D341Med (cell line): ENCODE data around the gene DNAAF5.
A peak's percentile ranks its signal among the peaks of the same experiment; 100 is the strongest.

Experiments used
- DNase-seq: peaks from one replicate; pipeline ENCODE4 v3.0.0; 2012; ENCODE audit warnings: low spot score

DNAAF5 gene

DNA sequence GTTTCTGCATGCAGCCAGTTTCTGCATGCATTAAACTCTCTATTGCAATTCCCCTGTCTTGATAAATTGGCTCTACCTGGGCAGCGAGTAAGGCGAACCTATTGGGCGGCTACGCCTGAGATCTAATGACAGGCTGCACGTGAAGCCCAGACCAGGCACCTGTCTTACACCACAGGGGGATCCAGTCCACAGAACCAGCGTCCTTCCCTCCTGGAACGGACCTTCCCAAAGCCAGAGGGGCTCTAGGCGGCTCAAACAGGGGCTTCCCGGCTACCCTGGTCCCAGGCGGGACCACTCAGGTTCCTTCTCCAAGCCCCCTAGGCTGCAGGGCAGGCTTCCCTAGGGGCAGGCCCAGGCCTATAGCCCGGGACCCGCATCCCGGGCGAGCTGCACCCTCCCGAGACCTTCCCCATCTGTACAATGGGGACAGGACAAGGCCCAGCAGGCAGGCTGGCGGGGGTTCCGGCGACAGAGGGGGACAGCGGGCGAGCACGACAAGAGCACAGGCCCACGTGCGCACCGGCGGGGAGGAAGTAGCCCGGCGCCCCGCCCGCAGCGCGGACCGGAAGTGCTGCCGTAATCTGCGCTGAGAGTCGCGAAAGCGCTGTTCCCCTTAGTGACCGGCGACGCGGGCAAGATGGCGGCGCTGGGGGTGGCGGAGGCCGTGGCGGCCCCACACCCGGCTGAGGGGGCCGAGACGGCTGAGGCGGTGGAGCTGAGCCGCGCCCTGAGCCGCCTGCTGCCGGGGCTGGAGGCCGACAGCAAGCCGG is at the start of gene DNAAF5:
TSS of gene DNAAF5 (plus strand) at position 616 of the 770 bp plus-strand sequence. CDS start at position 638, 22 bp downstream.
- DNase-seq = peak; percentile 97

- no peak for DNase-seq
Measured at GRCh38 chr7:676972-677385, 49.5 kb upstream of the DNAAF5 start.

DNA sequence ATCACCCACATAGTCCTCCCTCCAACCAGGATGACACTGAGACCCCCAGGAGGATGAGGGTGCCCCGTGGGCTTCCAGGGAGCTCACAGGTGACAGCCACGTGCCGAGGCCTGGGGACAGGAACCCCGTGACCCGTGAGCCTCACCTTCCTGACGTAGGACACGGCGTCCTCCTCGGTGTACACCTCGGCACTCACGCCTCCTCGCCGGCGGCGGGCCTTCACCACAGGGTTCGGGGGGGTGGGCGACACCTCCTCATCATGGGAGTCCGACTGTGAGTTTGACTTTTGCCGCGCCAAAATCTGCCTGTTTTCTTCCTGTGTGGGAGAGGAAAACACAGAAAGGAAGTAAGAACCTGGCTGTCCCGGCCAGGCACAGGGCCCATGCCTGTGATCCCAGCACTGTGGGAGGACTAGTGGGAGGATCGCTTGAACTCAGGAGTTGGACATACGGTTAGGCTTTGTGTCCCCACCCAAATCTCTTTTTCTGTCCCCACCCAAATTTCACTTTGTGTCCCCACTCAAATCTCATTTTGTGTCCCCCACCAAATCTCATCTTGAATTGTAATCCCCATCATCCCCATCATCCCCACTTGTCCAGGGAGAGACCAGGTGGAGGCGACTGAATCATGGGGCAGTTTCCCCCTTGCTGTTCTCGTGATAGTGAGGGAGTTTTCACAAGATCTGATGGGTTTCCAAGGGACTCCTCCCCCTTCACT is 45.9 kb upstream of the DNAAF5 start:
- DNase-seq = no peak

GRCh38 chr7:681551-682307 is 44.8 kb upstream of the DNAAF5 start:
- no peak for DNase-seq

DNA sequence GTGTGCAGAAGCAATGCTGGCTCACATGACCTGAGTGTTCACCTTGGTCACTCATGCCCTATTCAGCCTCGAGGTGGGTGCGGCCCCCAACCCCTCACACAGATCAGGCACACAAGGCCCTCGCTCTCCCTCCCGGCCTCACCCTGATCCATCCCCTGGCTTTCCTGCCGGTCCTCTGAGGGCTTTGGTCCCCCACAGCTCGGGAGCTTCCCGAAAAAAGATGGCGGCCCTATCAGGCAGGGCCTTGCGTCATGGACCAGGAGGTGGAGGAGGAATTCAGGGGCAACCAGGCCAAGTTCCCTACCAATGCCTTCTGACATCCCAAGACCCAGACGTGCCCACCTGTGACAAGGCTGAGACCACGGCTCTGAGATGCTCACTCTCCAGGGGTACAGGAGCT is 43.7 kb upstream of the DNAAF5 start:
- DNase-seq = no peak

DNA sequence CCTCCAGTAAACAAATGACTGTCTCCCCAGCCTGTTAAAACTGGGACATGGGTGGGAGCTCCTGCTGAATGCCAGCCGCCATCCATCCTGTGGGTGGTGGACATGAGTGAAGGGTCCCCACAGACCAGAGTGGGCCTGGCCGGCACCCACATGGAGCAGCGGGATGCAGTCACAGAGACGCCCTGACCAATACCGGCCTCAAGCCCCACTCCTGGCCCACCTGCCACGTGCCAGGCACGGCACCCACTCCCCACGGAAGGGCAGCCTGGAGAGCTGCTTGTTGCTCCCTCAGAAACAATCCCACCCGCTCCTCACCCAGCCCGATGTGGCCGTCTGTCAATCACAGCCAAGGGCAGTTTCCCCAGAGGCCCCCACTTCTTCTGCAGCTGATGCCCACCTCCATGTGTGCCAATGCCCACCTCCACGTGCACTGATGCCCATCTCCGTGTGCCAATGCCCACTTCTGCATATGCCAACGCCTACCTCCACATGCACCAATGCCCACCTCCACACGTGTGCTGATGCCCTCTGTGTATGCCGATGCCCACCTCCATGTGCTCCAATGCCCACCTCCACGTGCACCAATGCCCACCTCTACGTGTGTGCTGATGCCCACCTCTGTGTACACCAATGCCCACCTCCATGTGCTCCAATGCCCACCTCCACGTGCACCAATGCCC is 42.8 kb upstream of the DNAAF5 start:
- DNase-seq = no peak

- no peak for DNase-seq
Measured at GRCh38 chr7:684416-684815, 42.1 kb upstream of the DNAAF5 start.

- DNase-seq = no peak
Measured at GRCh38 chr7:685540-685939, 41.0 kb upstream of the DNAAF5 start.

DNA sequence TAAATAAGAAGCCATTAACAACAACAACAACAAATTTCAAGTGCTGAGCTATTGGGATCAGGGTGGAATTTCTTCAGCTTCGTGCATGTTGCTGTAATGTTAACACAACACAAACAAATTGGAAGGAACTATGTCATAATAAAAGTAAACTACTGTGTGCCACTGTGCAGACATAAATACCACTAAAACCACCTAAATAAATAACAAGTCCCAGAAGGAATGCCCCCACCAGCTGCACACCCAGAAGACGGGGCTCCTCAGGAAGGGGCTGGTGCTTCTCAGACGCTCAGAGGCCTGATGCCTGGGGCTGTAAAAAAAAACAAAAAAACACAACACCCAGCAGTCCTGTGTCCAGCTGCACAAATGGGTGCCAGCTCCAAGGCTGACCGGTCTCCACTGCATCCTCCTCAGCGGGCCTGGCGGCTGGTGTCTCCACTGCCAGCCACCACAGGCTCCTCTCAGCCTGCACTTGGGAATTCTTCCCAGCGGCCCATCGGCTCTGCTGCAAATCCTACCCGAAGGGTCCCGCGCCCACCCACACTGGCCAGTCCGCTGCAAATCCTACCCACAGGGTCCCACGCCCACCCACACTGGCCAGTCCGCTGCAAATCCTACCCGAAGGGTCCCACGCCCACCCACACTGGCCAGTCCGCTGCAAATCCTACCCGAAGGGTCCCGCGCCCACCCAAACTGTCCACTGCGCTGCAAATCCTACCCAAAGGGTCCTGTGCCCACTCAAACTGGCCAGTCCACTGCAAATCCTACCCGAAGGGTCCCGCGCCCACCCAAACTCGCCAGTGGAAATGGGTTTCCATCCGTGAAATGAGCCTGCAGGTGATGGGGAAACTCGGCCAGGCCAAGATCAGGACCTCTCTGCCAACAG is 35.8 kb upstream of the DNAAF5 start:
- no peak for DNase-seq

- no peak for DNase-seq
Measured at GRCh38 chr7:691361-692045, 35.0 kb upstream of the DNAAF5 start.

DNA sequence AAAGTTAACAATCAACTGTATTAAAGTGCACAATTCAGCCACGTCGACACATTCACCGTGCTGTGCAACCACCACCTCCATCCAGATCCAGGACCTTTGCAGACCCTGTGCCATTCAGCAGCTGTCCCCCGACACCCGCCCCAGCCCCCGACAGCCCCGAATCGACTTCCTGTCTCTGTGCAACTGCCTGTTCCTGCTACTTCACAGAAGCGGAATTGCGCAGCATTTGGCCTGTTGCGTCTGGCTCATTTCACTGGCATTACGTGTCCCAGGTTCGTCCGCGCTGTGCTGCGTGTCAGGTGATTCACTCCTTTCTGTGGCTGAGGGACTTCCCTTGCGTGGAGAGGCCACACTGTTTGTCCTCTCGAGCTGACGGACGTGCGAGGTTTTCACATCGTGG is 33.2 kb upstream of the DNAAF5 start:
- DNase-seq = no peak

- no peak for DNase-seq
Measured at GRCh38 chr7:696426-696811, 30.1 kb upstream of the DNAAF5 start.

DNA sequence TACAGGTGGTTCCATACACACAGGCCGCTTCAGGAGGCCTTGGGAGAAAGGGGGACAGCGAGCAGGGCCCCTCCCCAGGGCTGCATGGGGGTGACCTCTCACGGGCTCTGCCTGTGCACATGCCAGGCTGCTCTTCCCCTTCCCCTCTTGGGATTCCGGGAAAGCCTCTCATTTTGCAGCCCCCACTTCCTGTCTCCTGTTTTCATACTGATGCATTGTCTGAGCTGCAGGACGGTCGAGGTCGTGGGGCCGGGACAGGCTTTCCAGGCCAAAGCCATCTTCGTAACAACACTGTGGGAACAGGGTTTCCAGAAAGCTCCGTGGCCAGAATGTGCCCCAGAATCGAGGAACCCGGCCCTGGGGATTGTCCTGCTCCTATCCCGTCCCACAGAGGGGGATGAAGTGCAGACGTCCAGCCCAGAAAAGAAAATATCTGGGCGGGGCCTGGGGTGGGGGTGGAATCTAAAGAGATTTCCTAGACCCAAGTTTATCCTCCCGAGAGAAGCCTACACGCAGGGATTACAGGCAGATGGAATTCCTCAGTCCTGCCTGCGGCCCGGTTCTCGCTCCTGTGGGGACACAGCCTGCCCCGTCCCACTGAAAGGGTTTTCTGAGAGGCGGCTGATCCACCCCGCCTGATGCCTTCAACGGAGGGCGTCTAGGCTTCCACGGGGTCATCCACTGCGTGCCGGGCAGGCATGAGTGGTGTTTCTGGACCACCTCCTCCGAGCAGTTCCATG is 29.5 kb upstream of the DNAAF5 start:
- no peak for DNase-seq

DNA sequence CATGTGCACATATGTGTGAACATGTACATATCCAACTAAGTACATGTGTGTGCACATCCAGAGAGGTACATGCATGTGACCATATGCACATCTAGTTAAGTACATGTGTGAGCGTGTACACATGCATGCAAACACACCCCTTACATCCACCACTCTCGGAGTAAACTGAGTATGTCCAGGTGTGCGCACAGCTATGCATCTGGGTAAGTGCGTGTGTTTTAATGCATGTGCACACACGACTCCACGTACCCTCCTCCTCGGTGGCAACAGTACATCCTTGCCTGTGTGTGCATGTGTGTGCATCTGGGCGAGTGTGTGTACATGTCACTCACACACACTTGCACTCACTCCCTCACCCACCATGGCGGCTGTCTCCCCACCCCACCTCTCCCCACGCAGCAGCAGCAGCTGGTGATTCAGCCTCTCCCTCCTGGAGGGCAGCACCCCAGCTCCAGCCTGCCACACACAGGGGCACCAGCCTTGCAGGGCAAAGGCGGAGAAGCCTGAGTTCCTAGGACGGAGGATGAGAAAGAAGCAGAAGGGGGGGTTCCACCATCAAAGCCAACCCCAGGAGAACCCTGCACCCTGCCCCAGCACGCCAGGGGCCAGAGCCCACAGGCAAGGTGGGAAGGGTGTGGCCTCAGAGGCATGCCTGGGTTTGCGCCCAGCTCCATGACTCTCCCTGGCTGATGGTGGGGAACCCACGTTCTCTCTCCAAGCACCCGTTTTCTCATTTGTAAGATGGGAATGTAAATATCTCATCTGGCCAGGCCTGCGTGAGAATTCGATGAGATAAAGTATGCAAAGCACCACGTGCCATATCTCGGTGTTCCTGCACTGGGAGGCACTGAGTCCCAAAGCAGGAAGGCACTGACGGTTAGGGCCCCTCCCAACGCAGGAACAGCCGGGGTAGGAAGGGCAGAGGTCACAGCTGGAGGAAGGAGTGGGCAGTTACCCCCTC is 27.7 kb upstream of the DNAAF5 start:
- no peak for DNase-seq

DNA sequence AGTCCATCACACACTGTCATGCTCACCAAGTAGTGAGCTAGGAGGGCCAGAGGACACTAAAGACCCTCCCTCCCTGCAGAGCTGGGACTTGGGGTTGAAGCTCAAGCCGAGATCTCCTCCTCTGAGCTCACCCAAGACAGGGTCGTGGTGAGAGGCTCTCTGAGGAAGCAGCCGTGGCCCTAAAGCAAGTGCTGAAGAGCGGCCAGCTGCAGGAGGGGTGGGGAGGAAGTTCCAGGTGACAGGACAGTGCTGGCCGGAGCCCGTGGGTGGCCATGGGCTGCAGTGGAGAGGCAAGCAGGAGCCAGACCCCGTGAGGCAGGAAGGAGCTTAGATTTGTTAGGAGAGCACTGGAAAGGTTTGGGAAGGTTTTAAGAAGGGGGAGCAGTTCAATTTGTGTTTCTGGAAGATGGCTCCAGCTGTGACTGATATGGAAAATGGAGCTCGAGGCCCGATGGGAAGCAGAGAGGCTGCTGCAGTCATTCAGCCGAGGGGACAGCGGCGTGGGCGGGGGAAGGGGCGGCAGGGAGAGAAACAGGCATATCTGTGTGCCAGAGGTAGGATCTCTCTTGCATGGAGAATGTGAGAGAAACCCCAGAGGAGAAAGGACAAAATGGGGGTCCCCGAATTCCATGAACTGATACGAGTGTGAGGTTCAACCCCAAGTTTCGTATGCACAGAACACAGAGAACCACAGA is 26.9 kb upstream of the DNAAF5 start:
- no peak for DNase-seq

- no peak for DNase-seq
Measured at GRCh38 chr7:701086-701671, 25.3 kb upstream of the DNAAF5 start.

GRCh38 chr7:703049-703448 is 23.4 kb upstream of the DNAAF5 start:
- DNase-seq = no peak

GRCh38 chr7:706721-707120 is 19.8 kb upstream of the DNAAF5 start:
- no peak for DNase-seq
